Body of pancreas (tissue), 4 donors: ENCODE measurements around the gene WDR38.

ENCODE experiments used
- CTCF ChIP-seq, 7 experiments: fragments of 450-650 bp in 4 of 7; fragments of 200-600 bp in 3 of 7; sonication (generic) in 3 of 7; IDR thresholded peaks; one replicate each; pipeline ENCODE4 v1.5.1; 2016 to 2019; ENCODE audit warnings: antibody characterized with exemption in 7 of 7
- POLR2A ChIP-seq, 3 donors: fragments of 450-650 bp; IDR thresholded peaks; one replicate each; pipeline ENCODE4 v1.6.1; 2016; ENCODE audit warnings: antibody characterized with exemption in 3 of 3, mild to moderate bottlenecking in 2 of 3

- TF ChIP-seq POLR2A (IDR thresholded peaks at IDR 0.05) (no peak), CTCF (IDR thresholded peaks at IDR 0.05) (peak in 2 of 7 experiments; percentile 15)
Observed at GRCh38 chr9:124820698-124821623, 32.3 kb upstream of the WDR38 start.
